Lung microvascular endothelial cell (primary cell): ENCODE measurements around the gene TRDN. TPM values are rescaled to one million over a fixed set of nuclear protein-coding genes. Genes with fewer than 3 reads are reported as not detected.
"Not testable (repeated sequence)": the region's sequence is repeated elsewhere in the genome, so short reads cannot be mapped to it uniquely, and the experiment has no call there.

ENCODE experiments used
- DNase-seq, 2 donors: peaks; one replicate each; pipeline versions ENCODE4 v3.0.0 to v3.0.0-alpha.2; 2010; ENCODE audit warnings: low read depth in 2 of 2
- total RNA-seq: library from RNA; depleted of rRNA; stranded (reverse); fragments of >200 nt; gene quantifications from 2 replicates; pipeline ENCODE4 v1.2.1, GENCODE V29; 2014

Gene TRDN
- total RNA-seq, 1 donor from 2014 or later = not detected

GRCh38 chr6:123306334-123306733, 330.4 kb downstream of the TRDN start:
- DNase-seq = no peak

GRCh38 chr6:123295672-123296071, 341.1 kb downstream of the TRDN start:
- DNase-seq = no peak

- DNase-seq = no peak
Measured at GRCh38 chr6:123295181-123295580, 341.6 kb downstream of the TRDN start.

- DNase-seq = no peak
Measured at GRCh38 chr6:123288649-123289048, 348.1 kb downstream of the TRDN start.

GRCh38 chr6:123276546-123276980, 360.2 kb downstream of the TRDN start:
- no peak for DNase-seq

- DNase-seq = no peak
Measured at GRCh38 chr6:123263981-123264380, 372.8 kb downstream of the TRDN start.

- no peak for DNase-seq
Measured at GRCh38 chr6:123240626-123241025, 396.1 kb downstream of the TRDN start.

- DNase-seq = no peak
Measured at GRCh38 chr6:123233336-123233735, 403.4 kb downstream of the TRDN start.

GRCh38 chr6:123227789-123228188, 409.0 kb downstream of the TRDN start:
- DNase-seq = not testable (repeated sequence)

- DNase-seq = no peak
Measured at GRCh38 chr6:123226398-123226797, 410.4 kb downstream of the TRDN start.

- no peak for DNase-seq
Measured at GRCh38 chr6:123224077-123224476, 412.7 kb downstream of the TRDN start.

- no peak for DNase-seq
Measured at GRCh38 chr6:123223461-123223860, 413.3 kb downstream of the TRDN start.

- no peak for DNase-seq
Measured at GRCh38 chr6:123215211-123215610, 421.5 kb downstream of the TRDN start.

- DNase-seq = no peak
Measured at GRCh38 chr6:123214433-123214832, 422.3 kb downstream of the TRDN start.

GRCh38 chr6:123213921-123214320, 422.8 kb downstream of the TRDN start:
- DNase-seq = no peak

GRCh38 chr6:123211777-123212545, 424.8 kb downstream of the TRDN start:
- DNase-seq = no peak

GRCh38 chr6:123210645-123211044, 426.1 kb downstream of the TRDN start:
- no peak for DNase-seq

- DNase-seq = no peak
Measured at GRCh38 chr6:123207967-123208510, 428.7 kb downstream of the TRDN start.

- no peak for DNase-seq
Measured at GRCh38 chr6:123203928-123204327, 432.8 kb downstream of the TRDN start.

GRCh38 chr6:123201869-123202372, 434.8 kb downstream of the TRDN start:
- no peak for DNase-seq

GRCh38 chr6:123193298-123193697, 443.5 kb downstream of the TRDN start:
- DNase-seq = no peak

GRCh38 chr6:123189816-123190215, 446.9 kb downstream of the TRDN start:
- DNase-seq = no peak

GRCh38 chr6:123182998-123183397, 453.8 kb downstream of the TRDN start:
- no peak for DNase-seq
